ENCODE data around the gene CACNA1C.
A peak's percentile ranks its signal among the peaks of the same experiment; 100 is the strongest.

Gene CACNA1C

GRCh38 chr12:2234091-2234490 is 181.3 kb downstream of the CACNA1C start:
- H3K9ac ChIP-seq (ENCODE audit: low read length in 2 of 2), result no peak overlapping the region
- H3K4me1 ChIP-seq (ENCODE audit: control insufficient read depth, insufficient read depth, low read length), result peaks cover 31% of the 10 kb centered on the region
- H3K27ac ChIP-seq (ENCODE audit: low read length), result no peak overlapping the region
- H3K4me3 ChIP-seq (ENCODE audit: low read length in 2 of 2), result no peak overlapping the region
- no peaks in the 10 kb centered on the region for H3K27me3 ChIP-seq (ENCODE audit: control insufficient read depth in 1 of 2, insufficient read depth in 2 of 2, low read length in 2 of 2)
- no peaks in the 10 kb centered on the region for H3K36me3 ChIP-seq (ENCODE audit: control insufficient read depth in 2 of 2, insufficient read depth in 2 of 2, low read length in 2 of 2)
- H3K9me3 ChIP-seq (ENCODE audit: control insufficient read depth in 2 of 2, low read length in 2 of 2), result no peaks in the 10 kb centered on the region

DNA sequence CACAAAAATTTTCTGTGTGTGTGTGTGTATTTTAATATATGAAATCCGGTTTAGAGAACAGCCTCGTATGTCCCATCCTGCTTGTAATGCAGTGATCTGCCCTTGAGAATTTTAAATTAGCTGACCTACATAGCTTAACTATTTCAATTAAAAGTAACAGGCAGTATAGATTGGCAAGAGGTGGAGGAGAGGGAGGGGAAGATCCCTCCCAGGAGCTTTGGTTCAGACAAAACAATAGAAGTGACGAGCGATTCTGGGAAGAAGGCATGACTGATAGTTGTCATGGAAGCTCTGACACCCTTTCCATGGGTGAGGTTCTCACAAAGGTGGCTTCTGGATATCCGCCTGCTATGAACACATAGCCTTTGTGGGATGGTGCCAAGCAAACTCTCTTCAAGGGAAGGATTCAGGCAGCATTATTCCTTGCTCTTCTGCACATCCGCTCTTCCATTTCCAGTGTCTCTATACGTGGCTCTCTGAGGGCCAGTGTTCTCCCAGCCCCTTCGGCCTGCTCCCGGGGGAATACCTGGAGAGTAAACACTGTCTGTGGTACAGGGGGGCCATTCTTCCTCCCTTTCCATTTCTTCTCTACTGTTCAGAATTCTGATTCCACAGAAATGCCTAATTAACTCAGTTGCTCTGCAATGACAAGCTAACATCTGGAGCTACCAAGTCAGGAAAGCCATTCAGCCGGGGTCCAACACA is 182.0 kb downstream of the CACNA1C start:
- Histone ChIP-seq H3K27ac (ENCODE audit: low read length) (no peak overlapping the region), H3K27me3 (ENCODE audit: control insufficient read depth in 1 of 2, insufficient read depth in 2 of 2, low read length in 2 of 2) (no peaks in the 10 kb centered on the region), H3K9me3 (ENCODE audit: control insufficient read depth in 2 of 2, low read length in 2 of 2) (no peaks in the 10 kb centered on the region), H3K9ac (ENCODE audit: low read length in 2 of 2) (no peak overlapping the region), H3K4me1 (ENCODE audit: control insufficient read depth, insufficient read depth, low read length) (peaks cover 32% of the 10 kb centered on the region), H3K4me3 (ENCODE audit: low read length in 2 of 2) (no peak overlapping the region), H3K36me3 (ENCODE audit: control insufficient read depth in 2 of 2, insufficient read depth in 2 of 2, low read length in 2 of 2) (no peaks in the 10 kb centered on the region)

GRCh38 chr12:2236506-2237294 is 183.9 kb downstream of the CACNA1C start:
- H3K4me3 ChIP-seq (ENCODE audit: low read length in 2 of 2), result no peak overlapping the region
- H3K36me3 ChIP-seq (ENCODE audit: control insufficient read depth in 2 of 2, insufficient read depth in 2 of 2, low read length in 2 of 2), result no peaks in the 10 kb centered on the region
- H3K9me3 ChIP-seq (ENCODE audit: control insufficient read depth in 2 of 2, low read length in 2 of 2), result no peaks in the 10 kb centered on the region
- H3K27me3 ChIP-seq (ENCODE audit: control insufficient read depth in 1 of 2, insufficient read depth in 2 of 2, low read length in 2 of 2), result no peaks in the 10 kb centered on the region
- H3K27ac ChIP-seq (ENCODE audit: low read length), result peak overlapping the region; percentile 62
- no peak overlapping the region for H3K9ac ChIP-seq (ENCODE audit: low read length in 2 of 2)
- peaks cover 48% of the 10 kb centered on the region for H3K4me1 ChIP-seq (ENCODE audit: control insufficient read depth, insufficient read depth, low read length)

GRCh38 chr12:2238111-2238510 is 185.3 kb downstream of the CACNA1C start:
- H3K4me1 ChIP-seq (ENCODE audit: control insufficient read depth, insufficient read depth, low read length), result peaks cover 51% of the 10 kb centered on the region
- H3K27me3 ChIP-seq (ENCODE audit: control insufficient read depth in 1 of 2, insufficient read depth in 2 of 2, low read length in 2 of 2), result no peaks in the 10 kb centered on the region
- no peak overlapping the region for H3K4me3 ChIP-seq (ENCODE audit: low read length in 2 of 2)
- H3K36me3 ChIP-seq (ENCODE audit: control insufficient read depth in 2 of 2, insufficient read depth in 2 of 2, low read length in 2 of 2), result no peaks in the 10 kb centered on the region
- H3K27ac ChIP-seq (ENCODE audit: low read length), result peak overlapping the region; percentile 62
- no peaks in the 10 kb centered on the region for H3K9me3 ChIP-seq (ENCODE audit: control insufficient read depth in 2 of 2, low read length in 2 of 2)
- no peak overlapping the region for H3K9ac ChIP-seq (ENCODE audit: low read length in 2 of 2)

DNA sequence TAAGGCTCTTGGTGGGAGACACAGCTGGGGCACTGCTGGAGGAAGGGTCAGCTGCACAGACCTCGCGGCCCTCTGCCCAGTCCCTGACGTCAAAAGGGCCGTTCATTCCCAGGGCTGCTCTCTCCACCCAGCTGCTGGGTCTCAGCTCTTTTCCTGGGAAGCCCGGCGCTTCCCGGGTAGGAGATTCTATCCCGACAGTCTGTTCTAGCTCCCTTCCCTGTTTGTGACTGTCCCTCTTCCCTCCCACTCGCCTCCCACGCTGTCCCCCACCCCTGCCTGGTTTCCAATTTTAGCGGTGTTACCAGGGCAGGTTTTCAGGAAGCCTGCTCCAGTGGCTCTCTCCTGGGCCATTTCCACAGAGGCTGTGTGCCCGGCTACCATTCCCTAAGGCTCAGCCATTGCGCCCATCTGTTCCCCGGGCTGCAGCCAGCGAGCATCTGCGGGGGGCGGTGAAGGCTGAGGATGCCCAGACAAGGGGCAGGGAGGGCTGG is 186.6 kb downstream of the CACNA1C start:
- no peaks in the 10 kb centered on the region for H3K27me3 ChIP-seq (ENCODE audit: control insufficient read depth in 1 of 2, insufficient read depth in 2 of 2, low read length in 2 of 2)
- H3K27ac ChIP-seq (ENCODE audit: low read length), result no peak overlapping the region

DNA sequence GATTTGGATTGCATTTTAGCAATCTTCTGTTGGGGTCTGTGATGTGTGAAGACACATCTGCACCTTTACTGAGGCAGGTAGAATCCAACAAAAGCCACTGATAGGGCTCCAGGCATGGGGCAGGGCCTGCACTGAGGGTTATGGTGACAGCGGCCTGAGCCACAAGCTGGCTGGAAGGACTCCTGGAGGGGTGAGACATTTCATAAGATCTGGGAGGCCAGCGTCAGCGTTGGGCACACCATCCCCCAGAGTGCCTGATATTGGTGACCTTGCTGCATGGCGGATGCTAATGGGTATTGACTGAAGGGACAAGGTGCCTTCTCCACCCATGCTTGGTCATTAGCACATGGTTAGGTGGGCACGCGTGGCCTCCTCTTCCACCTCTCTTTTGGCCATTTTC is 187.6 kb downstream of the CACNA1C start:
- H3K9ac ChIP-seq (ENCODE audit: low read length in 2 of 2), result no peak overlapping the region
- H3K36me3 ChIP-seq (ENCODE audit: control insufficient read depth in 2 of 2, insufficient read depth in 2 of 2, low read length in 2 of 2), result no peaks in the 10 kb centered on the region
- H3K27me3 ChIP-seq (ENCODE audit: control insufficient read depth in 1 of 2, insufficient read depth in 2 of 2, low read length in 2 of 2), result no peaks in the 10 kb centered on the region
- no peak overlapping the region for H3K27ac ChIP-seq (ENCODE audit: low read length)
- peaks cover 57% of the 10 kb centered on the region for H3K4me1 ChIP-seq (ENCODE audit: control insufficient read depth, insufficient read depth, low read length)
- H3K9me3 ChIP-seq (ENCODE audit: control insufficient read depth in 2 of 2, low read length in 2 of 2), result no peaks in the 10 kb centered on the region
- no peak overlapping the region for H3K4me3 ChIP-seq (ENCODE audit: low read length in 2 of 2)

More for the DNA sequence above, 186.6 kb downstream of the CACNA1C start:
- no peaks in the 10 kb centered on the region for H3K9me3 ChIP-seq (ENCODE audit: control insufficient read depth in 2 of 2, low read length in 2 of 2)
- H3K4me1 ChIP-seq (ENCODE audit: control insufficient read depth, insufficient read depth, low read length), result peaks cover 55% of the 10 kb centered on the region
- H3K4me3 ChIP-seq (ENCODE audit: low read length in 2 of 2), result no peak overlapping the region
- H3K36me3 ChIP-seq (ENCODE audit: control insufficient read depth in 2 of 2, insufficient read depth in 2 of 2, low read length in 2 of 2), result no peaks in the 10 kb centered on the region
- H3K9ac ChIP-seq (ENCODE audit: low read length in 2 of 2), result no peak overlapping the region

DNA sequence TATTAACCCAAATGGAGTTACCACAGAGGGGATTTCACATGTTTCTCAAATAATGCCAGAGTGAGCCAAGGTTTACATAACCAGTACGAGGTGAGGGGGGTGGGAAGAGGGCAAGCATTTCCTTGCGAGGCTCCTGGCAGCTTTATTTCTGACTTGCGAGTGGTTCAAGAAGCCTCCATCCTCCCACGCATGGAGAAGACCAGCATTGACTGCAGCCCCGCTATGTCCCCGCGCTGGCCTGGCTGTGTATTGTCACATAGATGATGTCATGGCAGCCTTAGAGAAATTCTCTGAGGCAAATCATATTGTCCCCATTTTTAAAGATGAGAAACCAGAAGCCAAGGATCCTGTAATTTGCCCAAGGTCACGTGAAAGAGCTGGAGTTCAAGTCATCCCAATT is 188.2 kb downstream of the CACNA1C start:
- Histone ChIP-seq H3K27ac (ENCODE audit: low read length) (peak overlapping the region; percentile 11), H3K36me3 (ENCODE audit: control insufficient read depth in 2 of 2, insufficient read depth in 2 of 2, low read length in 2 of 2) (no peaks in the 10 kb centered on the region), H3K9ac (ENCODE audit: low read length in 2 of 2) (no peak overlapping the region), H3K4me3 (ENCODE audit: low read length in 2 of 2) (no peak overlapping the region), H3K9me3 (ENCODE audit: control insufficient read depth in 2 of 2, low read length in 2 of 2) (no peaks in the 10 kb centered on the region), H3K4me1 (ENCODE audit: control insufficient read depth, insufficient read depth, low read length) (peaks cover 58% of the 10 kb centered on the region), H3K27me3 (ENCODE audit: control insufficient read depth in 1 of 2, insufficient read depth in 2 of 2, low read length in 2 of 2) (no peaks in the 10 kb centered on the region)

DNA sequence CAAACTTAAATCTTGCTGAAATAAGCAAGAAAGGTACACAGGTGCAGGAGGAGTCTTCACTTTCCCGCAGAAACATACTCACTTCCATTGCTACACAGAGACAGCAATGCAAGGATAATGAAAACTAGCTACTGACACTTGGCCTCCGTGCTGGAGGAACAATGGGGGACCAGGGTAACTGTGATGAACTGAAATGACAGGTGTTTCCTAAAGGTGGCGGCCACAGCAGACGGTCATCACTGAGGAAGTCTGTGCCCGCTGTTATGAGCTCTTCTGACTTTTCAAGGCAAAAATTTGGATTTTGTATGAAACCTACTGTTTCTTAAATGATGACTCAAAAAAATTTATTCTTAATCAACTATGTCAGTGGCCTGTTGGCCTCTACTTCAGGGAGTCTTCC is 189.4 kb downstream of the CACNA1C start:
- Histone ChIP-seq H3K27ac (ENCODE audit: low read length) (no peak overlapping the region), H3K4me3 (ENCODE audit: low read length in 2 of 2) (no peak overlapping the region), H3K27me3 (ENCODE audit: control insufficient read depth in 1 of 2, insufficient read depth in 2 of 2, low read length in 2 of 2) (no peaks in the 10 kb centered on the region), H3K4me1 (ENCODE audit: control insufficient read depth, insufficient read depth, low read length) (peaks cover 63% of the 10 kb centered on the region), H3K9ac (ENCODE audit: low read length in 2 of 2) (no peak overlapping the region), H3K9me3 (ENCODE audit: control insufficient read depth in 2 of 2, low read length in 2 of 2) (no peaks in the 10 kb centered on the region), H3K36me3 (ENCODE audit: control insufficient read depth in 2 of 2, insufficient read depth in 2 of 2, low read length in 2 of 2) (no peaks in the 10 kb centered on the region)

GRCh38 chr12:2242816-2243215 is 190.0 kb downstream of the CACNA1C start:
- H3K9me3 ChIP-seq (ENCODE audit: control insufficient read depth in 2 of 2, low read length in 2 of 2), result no peaks in the 10 kb centered on the region
- H3K4me1 ChIP-seq (ENCODE audit: control insufficient read depth, insufficient read depth, low read length), result peaks cover 64% of the 10 kb centered on the region
- H3K27me3 ChIP-seq (ENCODE audit: control insufficient read depth in 1 of 2, insufficient read depth in 2 of 2, low read length in 2 of 2), result no peaks in the 10 kb centered on the region
- H3K27ac ChIP-seq (ENCODE audit: low read length), result peak overlapping the region; percentile 91
- no peak overlapping the region for H3K4me3 ChIP-seq (ENCODE audit: low read length in 2 of 2)
- H3K36me3 ChIP-seq (ENCODE audit: control insufficient read depth in 2 of 2, insufficient read depth in 2 of 2, low read length in 2 of 2), result no peaks in the 10 kb centered on the region
- H3K9ac ChIP-seq (ENCODE audit: low read length in 2 of 2), result no peak overlapping the region

DNA sequence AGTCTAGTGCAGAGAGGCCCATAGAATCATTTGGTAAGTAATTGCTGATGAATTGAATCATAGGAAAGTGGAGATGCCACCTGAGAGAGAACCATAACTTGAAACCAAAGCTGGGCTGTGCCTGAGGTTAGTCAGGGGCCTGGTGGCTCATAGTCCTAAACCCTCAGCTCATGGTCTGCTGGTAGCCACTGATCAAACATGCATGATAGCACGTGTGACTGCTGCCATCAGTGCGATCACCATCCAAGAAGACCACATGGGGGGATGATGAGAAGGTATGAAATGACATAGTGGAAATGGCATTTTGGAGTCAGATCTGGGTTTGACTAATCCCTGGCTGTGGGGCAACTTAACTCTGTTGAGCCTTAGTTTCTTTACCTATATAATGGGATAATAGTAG is 190.5 kb downstream of the CACNA1C start:
- peaks cover 64% of the 10 kb centered on the region for H3K4me1 ChIP-seq (ENCODE audit: control insufficient read depth, insufficient read depth, low read length)
- peak overlapping the region; percentile 91 for H3K27ac ChIP-seq (ENCODE audit: low read length)
- H3K4me3 ChIP-seq (ENCODE audit: low read length in 2 of 2), result no peak overlapping the region
- H3K27me3 ChIP-seq (ENCODE audit: control insufficient read depth in 1 of 2, insufficient read depth in 2 of 2, low read length in 2 of 2), result no peaks in the 10 kb centered on the region
- H3K36me3 ChIP-seq (ENCODE audit: control insufficient read depth in 2 of 2, insufficient read depth in 2 of 2, low read length in 2 of 2), result no peaks in the 10 kb centered on the region
- no peaks in the 10 kb centered on the region for H3K9me3 ChIP-seq (ENCODE audit: control insufficient read depth in 2 of 2, low read length in 2 of 2)
- peak overlapping the region in 1 of 2 donors; percentile 34 for H3K9ac ChIP-seq (ENCODE audit: low read length in 2 of 2)
